HG02884 (cell line): ENCODE measurements around the gene GPHA2.
"Not testable (repeated sequence)": the region's sequence is repeated elsewhere in the genome, so short reads cannot be mapped to it uniquely, and the experiment has no call there.

Experiments used
- ATAC-seq: cut with Tn5 transposase; IDR thresholded peaks from one replicate; pipeline ENCODE4 v1.9.1; 2021; ENCODE audit warnings: mild to moderate bottlenecking, moderate library complexity; ENCODE audit not compliant: unreplicated experiment

The GPHA2 gene

GRCh38 chr11:64935359-64936081 is at the start of gene GPHA2:
Gene GPHA2 (minus strand): TSS chr11:64935893. CDS start chr11:64935460, 433 bp downstream.
- no peak for ATAC-seq

GRCh38 chr11:64983339-64983738 is 47.6 kb upstream of the GPHA2 start:
- ATAC-seq, result not testable (repeated sequence)

GRCh38 chr11:64976651-64977050 is 41.0 kb upstream of the GPHA2 start:
- ATAC-seq, result no peak

- no peak for ATAC-seq
These were observed 38.4 kb upstream of the GPHA2 start for GRCh38 chr11:64974124-64974523.

- ATAC-seq, result no peak
These were observed 35.9 kb upstream of the GPHA2 start, which contains the start of gene MAJIN for GRCh38 chr11:64971421-64972233. Gene MAJIN (minus strand): TSS chr11:64972108. CDS start chr11:64959405, 12,703 bp downstream.

- ATAC-seq, result no peak
These were observed 35.0 kb upstream of the GPHA2 start for GRCh38 chr11:64970731-64971151.

GRCh38 chr11:64969209-64969608 is 33.5 kb upstream of the GPHA2 start:
- ATAC-seq, result no peak

GRCh38 chr11:64967375-64967774 is 31.7 kb upstream of the GPHA2 start:
- ATAC-seq, result no peak

GRCh38 chr11:64963072-64963631 is 27.5 kb upstream of the GPHA2 start:
- no peak for ATAC-seq

GRCh38 chr11:64960719-64961118 is 25.0 kb upstream of the GPHA2 start:
- ATAC-seq, result no peak

- ATAC-seq, result no peak
These were observed 23.8 kb upstream of the GPHA2 start for GRCh38 chr11:64959498-64959897.

GRCh38 chr11:64954201-64954600 is 18.5 kb upstream of the GPHA2 start:
- no peak for ATAC-seq

- ATAC-seq, result no peak
These were observed 15.8 kb upstream of the GPHA2 start for GRCh38 chr11:64951529-64951928.

GRCh38 chr11:64947208-64947814 is 11.6 kb upstream of the GPHA2 start:
- ATAC-seq, result no peak

GRCh38 chr11:64936539-64936938 is 846 bp upstream of the GPHA2 start:
- ATAC-seq, result no peak

- no peak for ATAC-seq
These were observed 873 bp downstream of the GPHA2 start for GRCh38 chr11:64934682-64935358.

- ATAC-seq, result no peak
These were observed 1.6 kb downstream of the GPHA2 start for GRCh38 chr11:64933935-64934681.

- ATAC-seq, result no peak
These were observed 2.3 kb downstream of the GPHA2 start for GRCh38 chr11:64933213-64933934.

GRCh38 chr11:64932324-64932723 is 3.4 kb downstream of the GPHA2 start:
- no peak for ATAC-seq
